Gastrocnemius medialis (tissue), 4 donors: ENCODE data around the gene FAM181A.

ENCODE experiments used
- POLR2A ChIP-seq, 2 donors: fragments of 450-650 bp; IDR thresholded peaks; one replicate each; pipeline ENCODE4 v1.6.1; 2017; ENCODE audit warnings: antibody characterized with exemption in 2 of 2, mild to moderate bottlenecking in 2 of 2, moderate library complexity in 2 of 2
- TF ChIP-seq, protein P1 (sequence below), 5 experiments: fragments of 450-650 bp in 3 of 5; fragments of 200-600 bp in 2 of 5; sonication (generic) in 2 of 5; IDR thresholded peaks in 4 of 5; conservative IDR thresholded peaks in 1 of 5; 1 replicate in 4 of 5; 2 replicates in 1 of 5; pipeline ENCODE4 v1.5.1; 2016 to 2019; ENCODE audit warnings: antibody characterized with exemption in 5 of 5, mild to moderate bottlenecking in 3 of 5, moderate library complexity in 3 of 5

DNA sequence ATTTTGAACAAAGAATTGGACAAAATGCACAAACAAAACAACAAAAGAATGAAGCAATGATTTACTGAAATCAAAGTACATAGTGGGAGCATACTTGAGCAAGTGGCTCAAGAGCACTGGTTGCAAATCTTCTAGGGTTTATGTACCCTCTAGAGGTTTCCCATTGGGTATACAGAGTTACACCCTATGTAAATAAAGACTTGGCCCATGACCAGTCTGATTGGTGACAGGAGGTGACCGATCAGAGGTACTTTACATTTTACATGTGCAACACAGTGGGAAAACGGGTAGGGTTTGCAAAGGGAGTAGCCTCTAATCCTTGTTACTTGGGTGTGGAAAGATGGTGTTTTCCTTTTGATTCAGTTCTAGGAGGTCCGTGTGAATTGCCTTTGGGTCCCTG, 10.6 kb upstream of the FAM181A start:
- TF ChIP-seq, protein P1, sequence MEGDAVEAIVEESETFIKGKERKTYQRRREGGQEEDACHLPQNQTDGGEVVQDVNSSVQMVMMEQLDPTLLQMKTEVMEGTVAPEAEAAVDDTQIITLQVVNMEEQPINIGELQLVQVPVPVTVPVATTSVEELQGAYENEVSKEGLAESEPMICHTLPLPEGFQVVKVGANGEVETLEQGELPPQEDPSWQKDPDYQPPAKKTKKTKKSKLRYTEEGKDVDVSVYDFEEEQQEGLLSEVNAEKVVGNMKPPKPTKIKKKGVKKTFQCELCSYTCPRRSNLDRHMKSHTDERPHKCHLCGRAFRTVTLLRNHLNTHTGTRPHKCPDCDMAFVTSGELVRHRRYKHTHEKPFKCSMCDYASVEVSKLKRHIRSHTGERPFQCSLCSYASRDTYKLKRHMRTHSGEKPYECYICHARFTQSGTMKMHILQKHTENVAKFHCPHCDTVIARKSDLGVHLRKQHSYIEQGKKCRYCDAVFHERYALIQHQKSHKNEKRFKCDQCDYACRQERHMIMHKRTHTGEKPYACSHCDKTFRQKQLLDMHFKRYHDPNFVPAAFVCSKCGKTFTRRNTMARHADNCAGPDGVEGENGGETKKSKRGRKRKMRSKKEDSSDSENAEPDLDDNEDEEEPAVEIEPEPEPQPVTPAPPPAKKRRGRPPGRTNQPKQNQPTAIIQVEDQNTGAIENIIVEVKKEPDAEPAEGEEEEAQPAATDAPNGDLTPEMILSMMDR (IDR thresholded peaks at IDR 0.05 in 4 of 5, conservative IDR thresholded peaks at IDR 0.05 in 1 of 5): no peak
- no peak for TF ChIP-seq POLR2A (IDR thresholded peaks at IDR 0.05)
